H1 (cell line): ENCODE measurements around the gene ZHX3.

ENCODE experiments used
- EGR1 ChIP-seq: IDR thresholded peaks from 2 replicates; pipeline ENCODE4 v1.6.1; 2011; ENCODE audit warnings: low read depth, low read length, borderline replicate concordance
- HDAC2 ChIP-seq, 2 experiments: fragments of 300-600 bp in 1 of 2; sonication (generic) in 1 of 2; IDR thresholded peaks; 2 replicates each; pipeline ENCODE4 v1.6.1; 2011 to 2012; ENCODE audit warnings: low read depth in 2 of 2, low read length in 2 of 2, mild to moderate bottlenecking in 2 of 2, moderate library complexity in 2 of 2, borderline replicate concordance in 1 of 2, inconsistent platforms in 1 of 2
- POLR2AphosphoS5 ChIP-seq: IDR thresholded peaks from 2 replicates; pipeline ENCODE4 v1.6.1; 2011; ENCODE audit warnings: low read depth, low read length
- TAF1 ChIP-seq: IDR thresholded peaks from 2 replicates; pipeline ENCODE4 v1.6.1; 2011; ENCODE audit warnings: mild to moderate bottlenecking, low read depth, low read length
- ZNF274 ChIP-seq: IDR thresholded peaks from 2 replicates; pipeline ENCODE4 v1.7.0; 2012; ENCODE audit warnings: low read length, borderline replicate concordance; ENCODE audit errors: extremely low read depth
- TF ChIP-seq, protein P1 (sequence below): IDR thresholded peaks from 2 replicates; pipeline ENCODE4 v1.6.1; 2012; ENCODE audit warnings: low read length, inconsistent platforms
- TF ChIP-seq, protein P2 (sequence below), 3 experiments: IDR thresholded peaks; 1 replicate in 2 of 3; 2 replicates in 1 of 3; pipeline versions ENCODE4 v1.5.1 to v1.6.1; 2011; ENCODE audit warnings: low read length in 3 of 3, mild to moderate bottlenecking in 3 of 3, inconsistent platforms in 2 of 3, low read depth in 1 of 3, moderate library complexity in 1 of 3; ENCODE audit not compliant: insufficient read depth in 1 of 3; ENCODE audit errors: control extremely low read depth in 1 of 3
- TF ChIP-seq, protein P3 (sequence below): IDR thresholded peaks from 2 replicates; pipeline ENCODE4 v1.6.1; 2012; ENCODE audit warnings: inconsistent platforms

DNA sequence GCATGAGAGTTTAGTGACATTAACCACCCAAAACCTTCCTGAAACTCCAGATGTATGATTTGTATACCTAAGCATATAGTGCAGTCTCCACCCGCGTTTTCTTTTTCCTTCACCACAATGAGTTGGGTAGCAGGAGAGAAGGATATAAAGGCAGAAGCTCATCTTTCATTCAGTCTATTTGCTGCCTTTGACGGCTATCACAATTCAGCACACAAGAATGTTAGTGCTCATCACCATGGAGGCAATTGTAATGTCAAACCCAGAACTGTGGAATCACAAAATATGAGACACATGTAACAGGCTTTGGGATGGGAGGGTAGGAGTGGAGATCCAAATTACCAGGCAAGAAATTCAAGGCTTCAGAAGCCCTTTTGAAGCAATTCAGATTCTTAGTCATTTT is 17.6 kb downstream of the ZHX3 start:
- TF ChIP-seq POLR2AphosphoS5 (no peak), HDAC2 (IDR thresholded peaks at IDR 0.05; ENCODE audit: borderline replicate concordance in 1 of 2, low read depth in 2 of 2, low read length in 2 of 2) (no peak), EGR1 (no peak), TAF1 (no peak), ZNF274 (no peak)
- TF ChIP-seq, protein P1, sequence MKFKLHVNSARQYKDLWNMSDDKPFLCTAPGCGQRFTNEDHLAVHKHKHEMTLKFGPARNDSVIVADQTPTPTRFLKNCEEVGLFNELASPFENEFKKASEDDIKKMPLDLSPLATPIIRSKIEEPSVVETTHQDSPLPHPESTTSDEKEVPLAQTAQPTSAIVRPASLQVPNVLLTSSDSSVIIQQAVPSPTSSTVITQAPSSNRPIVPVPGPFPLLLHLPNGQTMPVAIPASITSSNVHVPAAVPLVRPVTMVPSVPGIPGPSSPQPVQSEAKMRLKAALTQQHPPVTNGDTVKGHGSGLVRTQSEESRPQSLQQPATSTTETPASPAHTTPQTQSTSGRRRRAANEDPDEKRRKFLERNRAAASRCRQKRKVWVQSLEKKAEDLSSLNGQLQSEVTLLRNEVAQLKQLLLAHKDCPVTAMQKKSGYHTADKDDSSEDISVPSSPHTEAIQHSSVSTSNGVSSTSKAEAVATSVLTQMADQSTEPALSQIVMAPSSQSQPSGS: no peak
- TF ChIP-seq, protein P2, sequence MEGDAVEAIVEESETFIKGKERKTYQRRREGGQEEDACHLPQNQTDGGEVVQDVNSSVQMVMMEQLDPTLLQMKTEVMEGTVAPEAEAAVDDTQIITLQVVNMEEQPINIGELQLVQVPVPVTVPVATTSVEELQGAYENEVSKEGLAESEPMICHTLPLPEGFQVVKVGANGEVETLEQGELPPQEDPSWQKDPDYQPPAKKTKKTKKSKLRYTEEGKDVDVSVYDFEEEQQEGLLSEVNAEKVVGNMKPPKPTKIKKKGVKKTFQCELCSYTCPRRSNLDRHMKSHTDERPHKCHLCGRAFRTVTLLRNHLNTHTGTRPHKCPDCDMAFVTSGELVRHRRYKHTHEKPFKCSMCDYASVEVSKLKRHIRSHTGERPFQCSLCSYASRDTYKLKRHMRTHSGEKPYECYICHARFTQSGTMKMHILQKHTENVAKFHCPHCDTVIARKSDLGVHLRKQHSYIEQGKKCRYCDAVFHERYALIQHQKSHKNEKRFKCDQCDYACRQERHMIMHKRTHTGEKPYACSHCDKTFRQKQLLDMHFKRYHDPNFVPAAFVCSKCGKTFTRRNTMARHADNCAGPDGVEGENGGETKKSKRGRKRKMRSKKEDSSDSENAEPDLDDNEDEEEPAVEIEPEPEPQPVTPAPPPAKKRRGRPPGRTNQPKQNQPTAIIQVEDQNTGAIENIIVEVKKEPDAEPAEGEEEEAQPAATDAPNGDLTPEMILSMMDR (IDR thresholded peaks at IDR 0.05; ENCODE audit: control extremely low read depth in 1 of 3, insufficient read depth in 1 of 3, low read depth in 1 of 3, low read length in 3 of 3): no peak
- TF ChIP-seq, protein P3, sequence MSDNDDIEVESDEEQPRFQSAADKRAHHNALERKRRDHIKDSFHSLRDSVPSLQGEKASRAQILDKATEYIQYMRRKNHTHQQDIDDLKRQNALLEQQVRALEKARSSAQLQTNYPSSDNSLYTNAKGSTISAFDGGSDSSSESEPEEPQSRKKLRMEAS: no peak
